ENCODE results near the gene VPS37B.

GRCh38 chr12:122862110-122862634 is 33.8 kb downstream of the VPS37B start:
- TF ChIP-seq, protein P1, sequence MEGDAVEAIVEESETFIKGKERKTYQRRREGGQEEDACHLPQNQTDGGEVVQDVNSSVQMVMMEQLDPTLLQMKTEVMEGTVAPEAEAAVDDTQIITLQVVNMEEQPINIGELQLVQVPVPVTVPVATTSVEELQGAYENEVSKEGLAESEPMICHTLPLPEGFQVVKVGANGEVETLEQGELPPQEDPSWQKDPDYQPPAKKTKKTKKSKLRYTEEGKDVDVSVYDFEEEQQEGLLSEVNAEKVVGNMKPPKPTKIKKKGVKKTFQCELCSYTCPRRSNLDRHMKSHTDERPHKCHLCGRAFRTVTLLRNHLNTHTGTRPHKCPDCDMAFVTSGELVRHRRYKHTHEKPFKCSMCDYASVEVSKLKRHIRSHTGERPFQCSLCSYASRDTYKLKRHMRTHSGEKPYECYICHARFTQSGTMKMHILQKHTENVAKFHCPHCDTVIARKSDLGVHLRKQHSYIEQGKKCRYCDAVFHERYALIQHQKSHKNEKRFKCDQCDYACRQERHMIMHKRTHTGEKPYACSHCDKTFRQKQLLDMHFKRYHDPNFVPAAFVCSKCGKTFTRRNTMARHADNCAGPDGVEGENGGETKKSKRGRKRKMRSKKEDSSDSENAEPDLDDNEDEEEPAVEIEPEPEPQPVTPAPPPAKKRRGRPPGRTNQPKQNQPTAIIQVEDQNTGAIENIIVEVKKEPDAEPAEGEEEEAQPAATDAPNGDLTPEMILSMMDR (IDR thresholded peaks at IDR 0.05; ENCODE audit: low read length), result no peak
- TF ChIP-seq EZH2 (IDR thresholded peaks at IDR 0.05; ENCODE audit: borderline replicate concordance, low read length), result no peak
